Central memory CD8-positive, alpha-beta T cell (primary cell): ENCODE results near the gene VSIR.

Experiments
- ATAC-seq: fragments of 150-1000 bp; cut with Tn5 transposase; replicated peaks from 2 replicates; pipeline ENCODE4 v1.10.0; 2022; ENCODE audit warnings: mild to moderate bottlenecking, moderate FRiP score, moderate number of reproducible peaks; ENCODE audit not compliant: poor library complexity, severe bottlenecking; ENCODE audit errors: extremely low read depth
- DNase-seq, 2 donors: peaks; one replicate each; pipeline ENCODE4 v3.0.0; 2021; ENCODE audit warnings: low spot score in 2 of 2
- H3K27ac Mint-ChIP-seq: one replicate; pipeline ENCODE4 v1.8.0; 2022; ENCODE audit warnings: low read depth, mild to moderate bottlenecking, moderate library complexity, mixed read lengths
- H3K27me3 Mint-ChIP-seq: one replicate; pipeline ENCODE4 v1.8.0; 2022; ENCODE audit warnings: mixed read lengths
- H3K36me3 Mint-ChIP-seq: one replicate; pipeline ENCODE4 v1.8.0; 2022; ENCODE audit warnings: mild to moderate bottlenecking, moderate library complexity, mixed read lengths; ENCODE audit not compliant: insufficient read depth
- H3K4me1 Mint-ChIP-seq: one replicate; pipeline ENCODE4 v1.8.0; 2022; ENCODE audit warnings: mixed read lengths
- H3K4me3 Mint-ChIP-seq: one replicate; pipeline ENCODE4 v1.8.0; 2022; ENCODE audit warnings: mild to moderate bottlenecking, moderate library complexity, mixed read lengths
- H3K9me3 Mint-ChIP-seq: one replicate; pipeline ENCODE4 v1.8.0; 2022; ENCODE audit warnings: mixed read lengths

VSIR gene

GRCh38 chr10:71697938-71698709 is 75.2 kb downstream of the VSIR start:
- H3K9me3 Mint-ChIP-seq: no peaks in the 10 kb centered on the region
- peak overlapping the region; percentile 79 for H3K27ac Mint-ChIP-seq
- no peaks in the 10 kb centered on the region for H3K27me3 Mint-ChIP-seq
- DNase-seq: peak in 1 of 2 donors; percentile 27
- ATAC-seq: peak; percentile 73
- H3K36me3 Mint-ChIP-seq: peaks cover 3% of the 10 kb centered on the region
- peak overlapping the region; percentile 34 for H3K4me3 Mint-ChIP-seq
- H3K4me1 Mint-ChIP-seq: peaks cover 44% of the 10 kb centered on the region
